DND-41 (cell line): ENCODE measurements around the gene BCL11B.

Experiments
- CTCF ChIP-seq: IDR thresholded peaks from 2 replicates; pipeline ENCODE4 v1.5.1; 2012; ENCODE audit warnings: borderline replicate concordance, low read length, moderate library complexity, mild to moderate bottlenecking; ENCODE audit not compliant: poor library complexity, severe bottlenecking; ENCODE audit errors: extremely low read depth
- EZH2 ChIP-seq: IDR thresholded peaks from 3 replicates; pipeline ENCODE4 v1.6.1; 2012; ENCODE audit warnings: borderline replicate concordance, low read depth, mild to moderate bottlenecking, moderate library complexity, low read length, inconsistent platforms; ENCODE audit not compliant: severe bottlenecking

DNA sequence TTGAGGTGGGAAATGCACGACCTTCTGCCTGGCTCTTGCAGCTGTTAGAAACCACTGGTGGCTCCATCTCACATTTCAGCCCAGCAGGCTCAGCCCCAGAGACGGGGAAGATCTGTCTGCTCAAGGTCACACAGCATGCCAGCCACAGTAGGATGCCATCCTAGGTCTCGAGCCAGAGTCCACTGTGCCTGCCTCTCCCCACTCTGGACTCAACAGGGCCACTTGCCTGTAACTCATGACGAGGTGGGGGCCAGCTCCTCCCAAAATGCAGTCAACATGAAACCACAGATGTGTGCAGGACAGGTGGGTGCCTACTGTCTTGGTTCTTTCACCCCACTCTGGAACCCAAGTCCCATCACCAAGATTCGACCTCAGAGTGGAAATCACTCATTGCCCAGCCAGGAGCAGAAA lies 23.2 kb downstream of the BCL11B start:
- TF ChIP-seq CTCF = no peak
- no peak for TF ChIP-seq EZH2
